SK-N-SH (cell line): ENCODE measurements around the gene CEP170.

ENCODE experiments used
- CTCF ChIP-seq: fragments of 200-600 bp; sonication (generic); IDR thresholded peaks from 2 replicates; pipeline ENCODE4 v1.6.1; 2017; ENCODE audit warnings: antibody characterized with exemption, mild to moderate bottlenecking, moderate library complexity
- EP300 ChIP-seq, 2 experiments: IDR thresholded peaks; 2 replicates each; pipeline versions ENCODE4 v1.4.0 to v1.6.1; 2012; ENCODE audit warnings: borderline replicate concordance in 1 of 2, low read depth in 1 of 2, low read length in 1 of 2
- EZH2phosphoT487 ChIP-seq: fragments of 200-600 bp; sonication (generic); IDR thresholded peaks from 2 replicates; pipeline ENCODE4 v1.6.1; 2017; ENCODE audit warnings: low read depth, mixed run types, mild to moderate bottlenecking, antibody characterized with exemption, moderate library complexity, borderline replicate concordance
- MAX ChIP-seq: IDR thresholded peaks from 2 replicates; pipeline ENCODE4 v1.4.0; 2012; ENCODE audit warnings: low read depth
- POLR2AphosphoS5 ChIP-seq: IDR thresholded peaks from 2 replicates; pipeline ENCODE4 v1.6.1; 2012; ENCODE audit warnings: low read depth, low read length
- TF ChIP-seq, protein P1 (sequence below): IDR thresholded peaks from 2 replicates; pipeline ENCODE4 v1.6.1; 2012; ENCODE audit warnings: mild to moderate bottlenecking, low read depth, low read length, moderate library complexity

- TF ChIP-seq POLR2AphosphoS5 = no peak
- TF ChIP-seq MAX = no peak
- TF ChIP-seq CTCF = no peak
- TF ChIP-seq, protein P1, sequence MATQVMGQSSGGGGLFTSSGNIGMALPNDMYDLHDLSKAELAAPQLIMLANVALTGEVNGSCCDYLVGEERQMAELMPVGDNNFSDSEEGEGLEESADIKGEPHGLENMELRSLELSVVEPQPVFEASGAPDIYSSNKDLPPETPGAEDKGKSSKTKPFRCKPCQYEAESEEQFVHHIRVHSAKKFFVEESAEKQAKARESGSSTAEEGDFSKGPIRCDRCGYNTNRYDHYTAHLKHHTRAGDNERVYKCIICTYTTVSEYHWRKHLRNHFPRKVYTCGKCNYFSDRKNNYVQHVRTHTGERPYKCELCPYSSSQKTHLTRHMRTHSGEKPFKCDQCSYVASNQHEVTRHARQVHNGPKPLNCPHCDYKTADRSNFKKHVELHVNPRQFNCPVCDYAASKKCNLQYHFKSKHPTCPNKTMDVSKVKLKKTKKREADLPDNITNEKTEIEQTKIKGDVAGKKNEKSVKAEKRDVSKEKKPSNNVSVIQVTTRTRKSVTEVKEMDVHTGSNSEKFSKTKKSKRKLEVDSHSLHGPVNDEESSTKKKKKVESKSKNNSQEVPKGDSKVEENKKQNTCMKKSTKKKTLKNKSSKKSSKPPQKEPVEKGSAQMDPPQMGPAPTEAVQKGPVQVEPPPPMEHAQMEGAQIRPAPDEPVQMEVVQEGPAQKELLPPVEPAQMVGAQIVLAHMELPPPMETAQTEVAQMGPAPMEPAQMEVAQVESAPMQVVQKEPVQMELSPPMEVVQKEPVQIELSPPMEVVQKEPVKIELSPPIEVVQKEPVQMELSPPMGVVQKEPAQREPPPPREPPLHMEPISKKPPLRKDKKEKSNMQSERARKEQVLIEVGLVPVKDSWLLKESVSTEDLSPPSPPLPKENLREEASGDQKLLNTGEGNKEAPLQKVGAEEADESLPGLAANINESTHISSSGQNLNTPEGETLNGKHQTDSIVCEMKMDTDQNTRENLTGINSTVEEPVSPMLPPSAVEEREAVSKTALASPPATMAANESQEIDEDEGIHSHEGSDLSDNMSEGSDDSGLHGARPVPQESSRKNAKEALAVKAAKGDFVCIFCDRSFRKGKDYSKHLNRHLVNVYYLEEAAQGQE = no peak
- TF ChIP-seq EP300 (IDR thresholded peaks at IDR 0.05; ENCODE audit: borderline replicate concordance in 1 of 2, low read depth in 1 of 2, low read length in 1 of 2) = no peak
- TF ChIP-seq EZH2phosphoT487 = no peak
Observed at GRCh38 chr1:243236604-243237252, 18.4 kb downstream of the CEP170 start.
